ENCODE data around the gene IRGQ.
"Not testable (repeated sequence)": the region's sequence is repeated elsewhere in the genome, so short reads cannot be mapped to it uniquely, and the experiment has no call there.

IRGQ gene, protein sequence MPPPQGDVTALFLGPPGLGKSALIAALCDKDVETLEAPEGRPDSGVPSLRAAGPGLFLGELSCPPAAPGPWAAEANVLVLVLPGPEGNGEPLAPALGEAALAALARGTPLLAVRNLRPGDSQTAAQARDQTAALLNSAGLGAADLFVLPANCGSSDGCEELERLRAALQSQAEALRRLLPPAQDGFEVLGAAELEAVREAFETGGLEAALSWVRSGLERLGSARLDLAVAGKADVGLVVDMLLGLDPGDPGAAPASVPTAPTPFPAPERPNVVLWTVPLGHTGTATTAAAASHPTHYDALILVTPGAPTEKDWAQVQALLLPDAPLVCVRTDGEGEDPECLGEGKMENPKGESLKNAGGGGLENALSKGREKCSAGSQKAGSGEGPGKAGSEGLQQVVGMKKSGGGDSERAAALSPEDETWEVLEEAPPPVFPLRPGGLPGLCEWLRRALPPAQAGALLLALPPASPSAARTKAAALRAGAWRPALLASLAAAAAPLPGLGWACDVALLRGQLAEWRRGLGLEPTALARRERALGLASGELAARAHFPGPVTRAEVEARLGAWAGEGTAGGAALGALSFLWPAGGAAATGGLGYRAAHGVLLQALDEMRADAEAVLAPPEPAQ

DNA sequence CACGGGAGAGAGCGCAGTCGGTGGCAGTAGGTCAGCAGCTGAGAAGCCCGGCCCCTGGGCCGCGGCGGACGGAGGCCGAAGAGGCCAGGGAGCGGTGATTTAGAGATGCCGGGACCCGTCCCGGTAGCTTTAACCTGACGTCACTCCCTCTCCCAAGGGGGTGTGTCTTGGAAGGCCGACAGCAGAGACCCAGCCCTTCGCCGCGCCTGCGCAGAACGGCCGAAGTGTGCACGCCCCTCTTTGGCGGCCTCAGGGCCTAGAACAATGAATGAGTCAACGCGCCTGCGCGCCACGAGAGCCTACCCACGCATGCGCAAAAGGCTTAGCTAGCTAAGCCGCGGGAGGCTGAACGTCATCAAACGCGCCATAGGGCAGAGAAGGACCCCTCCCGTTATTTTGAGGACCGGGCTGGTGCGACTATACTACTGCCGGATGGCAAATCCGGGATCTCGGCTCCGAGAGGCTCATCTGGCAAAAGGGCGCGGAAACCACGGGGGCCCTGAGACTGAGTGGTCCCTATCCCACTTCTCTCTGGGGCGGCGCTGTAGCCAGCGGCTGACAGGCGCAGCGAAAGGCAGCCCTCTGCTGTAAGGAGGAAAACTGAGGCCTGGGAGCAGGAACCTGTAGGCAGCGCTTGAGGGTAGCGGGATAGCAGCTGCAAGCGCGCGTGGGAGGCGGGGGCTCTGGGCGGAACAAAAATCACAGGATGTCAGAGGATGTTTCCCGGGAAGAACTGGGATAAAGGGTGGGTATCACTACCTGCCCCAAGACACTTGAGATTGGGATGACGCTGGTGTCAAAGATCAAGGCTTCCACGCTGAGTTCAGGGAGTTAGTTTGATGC, at the start of gene IRGQ, which contains the start of gene ZNF576:
IRGQ (minus strand) TSS at position 136 of the 843 bp plus-strand sequence. CDS start 796 bp downstream, outside the sequence.
ZNF576 (plus strand) TSS at position 597 of the 843 bp plus-strand sequence. CDS start 514 bp downstream, outside the sequence.
- DNase-seq = peak; percentile 100

DNA sequence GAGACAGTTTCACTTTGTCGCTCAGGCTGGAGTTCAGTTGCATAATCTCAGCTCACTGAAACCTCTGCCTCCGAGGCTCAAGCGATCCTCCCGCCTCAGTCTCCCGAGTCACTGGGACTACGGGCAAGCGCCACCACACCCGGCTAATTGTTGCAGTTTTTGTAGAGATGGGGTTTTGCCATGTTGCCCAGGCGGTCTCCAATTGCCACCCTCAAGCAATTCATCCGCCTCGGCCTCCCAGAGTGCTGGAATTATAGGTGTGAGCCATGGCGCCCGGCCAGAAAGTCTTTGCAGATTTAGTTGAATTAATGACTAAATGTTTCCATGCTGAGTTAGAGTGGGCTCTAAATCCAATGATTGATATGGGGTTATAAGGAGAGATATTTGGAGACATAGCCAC, 48.2 kb upstream of the IRGQ start:
- DNase-seq = no peak

GRCh38 chr19:43643326-43643725, 47.4 kb upstream of the IRGQ start:
- DNase-seq = no peak

DNA sequence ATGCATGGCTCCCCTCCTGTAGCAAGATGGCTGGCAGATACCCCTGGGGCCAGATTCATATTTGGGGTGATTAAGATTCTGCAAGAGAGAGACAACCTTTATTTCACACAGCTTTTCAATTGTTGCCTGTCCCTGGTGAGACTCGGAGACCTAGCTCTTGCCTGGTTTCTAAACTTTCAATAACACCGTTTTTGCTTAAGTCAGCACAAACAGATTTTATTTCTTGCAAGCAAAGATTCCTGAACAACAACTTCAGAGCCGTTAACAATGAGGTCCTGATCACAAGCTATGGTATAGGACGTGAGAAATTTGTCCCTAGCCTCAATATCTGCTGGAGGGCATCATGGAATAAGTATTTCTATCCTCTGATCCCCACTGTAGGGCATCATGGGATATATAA, 46.6 kb upstream of the IRGQ start:
- DNase-seq = no peak

DNA sequence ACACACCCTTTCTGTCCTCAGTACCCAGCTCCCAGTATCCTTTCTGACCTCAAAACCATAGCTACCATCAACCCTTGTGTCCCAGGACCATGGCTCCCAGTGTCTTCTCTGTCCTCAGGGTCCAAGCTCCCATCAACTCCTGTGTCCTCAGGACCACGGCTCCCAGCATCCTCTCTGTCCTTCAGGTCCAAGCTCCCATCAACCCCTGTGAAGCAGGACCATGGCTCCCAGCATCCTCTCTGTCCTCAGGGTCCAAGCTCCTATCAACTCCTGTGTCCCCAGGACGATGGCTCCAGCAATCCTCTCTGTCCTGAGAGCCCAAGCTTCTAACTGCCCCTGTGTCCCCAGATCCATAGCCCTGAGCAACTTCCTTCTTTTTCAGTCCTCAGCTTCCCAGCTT, 45.4 kb upstream of the IRGQ start:
- DNase-seq = no peak

- no peak for DNase-seq
Measured at GRCh38 chr19:43640424-43640757, 44.5 kb upstream of the IRGQ start.

GRCh38 chr19:43639519-43640423, 43.8 kb upstream of the IRGQ start, which contains the start of gene CADM4:
Gene CADM4, minus strand, starts transcription at chr19:43639850. Its CDS starts 60 bp downstream, at chr19:43639790.
- peak; percentile 49 to 52 for DNase-seq

DNA sequence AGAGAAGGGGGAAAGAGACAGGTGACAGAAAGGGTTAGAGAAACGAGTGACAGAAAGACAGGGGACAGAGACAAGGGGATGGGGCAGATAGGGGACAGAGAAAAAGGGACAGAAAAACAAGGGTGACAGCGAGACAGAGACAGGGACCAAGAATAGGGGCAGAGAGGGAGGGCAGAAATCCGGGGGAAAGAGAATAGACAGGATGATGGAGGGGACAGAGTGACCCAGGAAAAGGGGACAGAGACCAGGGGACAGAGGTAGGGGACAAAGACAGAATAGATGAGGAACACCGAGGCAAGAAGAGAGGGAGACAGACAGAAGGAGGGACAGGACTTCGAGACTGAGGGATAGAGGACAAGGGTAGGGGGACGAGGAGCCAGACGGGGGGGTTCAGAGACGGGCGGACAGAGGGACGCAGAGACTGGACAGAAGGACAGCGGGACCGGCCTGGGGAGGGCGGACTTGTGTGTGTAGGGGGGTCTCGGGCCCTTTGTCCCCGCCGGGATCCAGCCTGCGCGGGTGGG, 43.1 kb upstream of the IRGQ start:
- DNase-seq = no peak

GRCh38 chr19:43638214-43638994, 42.5 kb upstream of the IRGQ start:
- DNase-seq = no peak

DNA sequence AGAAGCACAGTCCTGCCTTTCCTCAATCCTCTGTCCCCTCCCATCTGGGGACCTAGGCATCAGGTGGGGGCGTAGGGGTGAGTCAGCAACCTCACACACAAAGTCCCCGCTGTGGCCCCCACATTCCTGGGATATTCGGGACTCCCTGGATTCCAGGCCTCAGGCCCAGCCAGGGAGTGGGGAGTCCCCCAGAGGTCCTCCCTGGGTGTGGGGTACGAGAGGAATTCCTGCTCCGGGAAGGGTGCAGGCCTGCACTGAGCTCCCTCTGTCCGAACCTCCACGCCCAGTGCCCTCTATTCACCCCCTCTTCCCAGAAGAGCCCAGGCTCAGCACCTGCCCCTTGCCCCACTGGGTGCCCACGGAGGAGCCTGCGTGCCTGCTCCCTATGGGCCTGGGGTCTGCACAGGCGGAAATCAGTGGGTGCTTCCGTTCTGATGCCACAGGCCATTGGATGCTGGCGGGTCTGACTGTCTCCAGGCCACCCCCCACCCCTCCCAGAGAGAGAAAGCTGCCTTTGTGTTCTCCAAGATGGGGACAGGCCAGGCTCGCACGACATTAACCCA, 40.3 kb upstream of the IRGQ start:
- DNase-seq = no peak

GRCh38 chr19:43635561-43635940, 39.6 kb upstream of the IRGQ start:
- not testable (repeated sequence) for DNase-seq

DNA sequence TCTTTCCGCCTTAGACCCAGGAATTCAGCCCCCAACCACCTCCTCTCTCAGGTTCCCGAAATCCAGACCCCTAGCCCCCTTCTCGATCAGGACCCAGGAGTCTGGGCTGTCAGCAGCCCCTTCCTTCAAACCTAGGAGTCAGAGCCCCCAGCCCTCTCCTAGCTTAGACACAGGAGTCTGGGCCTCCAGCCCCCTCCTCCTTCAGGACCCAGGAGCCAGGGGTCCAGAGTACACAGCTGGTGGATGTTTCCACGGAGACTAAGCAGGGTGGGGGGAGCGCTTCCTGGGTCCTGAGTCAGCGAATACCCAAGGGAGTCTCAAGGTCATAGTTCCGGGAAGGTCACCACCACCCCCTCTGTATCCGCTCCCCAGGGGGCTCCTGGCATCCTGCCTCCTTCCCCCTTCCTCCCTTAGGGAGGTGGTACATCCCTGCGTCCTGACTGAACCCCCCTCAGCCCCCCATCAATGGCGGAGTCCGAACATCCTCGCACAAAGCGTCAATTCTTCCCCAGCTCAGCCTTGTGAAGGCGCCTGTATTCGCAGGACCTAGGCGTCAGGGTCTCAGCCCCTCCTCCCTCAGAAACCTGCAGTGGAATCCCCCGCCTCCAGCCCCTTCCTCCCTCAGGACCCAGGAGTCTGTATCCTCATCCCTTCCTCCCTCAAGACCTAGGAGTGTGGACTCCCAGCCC, 39.1 kb upstream of the IRGQ start:
- no peak for DNase-seq

GRCh38 chr19:43634506-43634871, 38.6 kb upstream of the IRGQ start:
- no peak for DNase-seq

GRCh38 chr19:43634068-43634467, 38.1 kb upstream of the IRGQ start:
- DNase-seq = no peak

- no peak for DNase-seq
Measured at GRCh38 chr19:43633520-43633919, 37.6 kb upstream of the IRGQ start.

- DNase-seq = no peak
Measured at GRCh38 chr19:43631491-43631890, 35.6 kb upstream of the IRGQ start.

- DNase-seq = no peak
Measured at GRCh38 chr19:43628646-43629326, 32.9 kb upstream of the IRGQ start.

DNA sequence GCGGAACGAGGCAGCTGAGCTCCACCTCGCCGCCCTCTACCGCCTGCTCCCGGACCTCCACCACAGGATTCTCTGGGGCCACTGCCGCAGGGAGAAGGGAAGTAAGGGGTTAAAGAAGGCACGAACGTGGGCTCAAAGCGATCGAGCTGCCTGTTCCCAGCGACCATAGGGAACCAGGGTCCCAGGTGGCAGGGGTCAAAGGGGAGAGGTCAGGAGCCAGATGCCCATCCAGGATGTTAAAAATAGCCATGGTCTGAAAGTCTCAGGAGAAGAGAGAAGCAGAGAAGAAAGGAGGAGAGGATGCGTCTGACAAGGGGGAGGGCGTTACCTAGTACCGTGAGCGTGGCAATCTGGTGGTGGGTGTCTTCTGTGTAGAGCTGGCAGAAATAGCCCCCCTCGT, 30.9 kb upstream of the IRGQ start:
- DNase-seq = no peak

GRCh38 chr19:43625918-43626579, 30.1 kb upstream of the IRGQ start:
- no peak for DNase-seq

Measured in activated CD4-positive, alpha-beta T cell treated with anti-CD3 and anti-CD28 coated beads for 4 hours (primary cell).